Astrocyte (in vitro differentiated cells and primary cell): ENCODE data around the gene ENKD1. TPM values are rescaled to one million over a fixed set of nuclear protein-coding genes. Genes with fewer than 3 reads are reported as not detected.

Experiments used
- DNase-seq: peaks from one replicate; pipeline ENCODE4 v3.0.0-alpha.2; 2010; ENCODE audit warnings: low read depth
- FAIRE-seq: peaks from 2 replicates; lab custom pipeline; 2011; peaks lifted over from hg19 to GRCh38; lab: Jason Lieb, UNC
- H2AFZ ChIP-seq: 2 replicates; pipeline ENCODE4 v1.6.0; 2012; ENCODE audit warnings: low read depth, low read length, inconsistent platforms
- H3K27ac ChIP-seq: 2 replicates; pipeline ENCODE4 v1.5.1; 2011; ENCODE audit warnings: low read depth, low read length, inconsistent platforms
- H3K27me3 ChIP-seq: 2 replicates; pipeline ENCODE4 v1.6.0; 2011; ENCODE audit warnings: low read length, inconsistent platforms; ENCODE audit not compliant: insufficient read depth
- H3K36me3 ChIP-seq: 2 replicates; pipeline ENCODE4 v1.5.1; 2011; ENCODE audit warnings: low read length, inconsistent platforms; ENCODE audit not compliant: insufficient read depth
- H3K4me1 ChIP-seq: 2 replicates; pipeline ENCODE4 v1.5.1; 2011; ENCODE audit warnings: low read length, inconsistent platforms; ENCODE audit not compliant: insufficient read depth
- H3K4me2 ChIP-seq: 2 replicates; pipeline ENCODE4 v1.6.0; 2012; ENCODE audit warnings: low read length, inconsistent platforms
- H3K4me3 ChIP-seq: 2 replicates; pipeline ENCODE4 v1.5.1; 2011; ENCODE audit warnings: low read depth, mild to moderate bottlenecking, low read length, inconsistent platforms; ENCODE audit not compliant: insufficient read depth
- H3K79me2 ChIP-seq: 2 replicates; pipeline ENCODE4 v1.6.0; 2012; ENCODE audit warnings: mild to moderate bottlenecking, low read length, inconsistent platforms; ENCODE audit not compliant: insufficient read depth
- H3K9ac ChIP-seq: 2 replicates; pipeline ENCODE4 v1.6.0; 2012; ENCODE audit warnings: mild to moderate bottlenecking, low read length, inconsistent platforms
- H3K9me3 ChIP-seq: 2 replicates; pipeline ENCODE4 v1.5.1; 2012; ENCODE audit warnings: low read depth, mild to moderate bottlenecking, low read length, inconsistent platforms; ENCODE audit not compliant: insufficient read depth
- H4K20me1 ChIP-seq: 2 replicates; pipeline ENCODE4 v1.6.0; 2012; ENCODE audit warnings: low read length, inconsistent platforms; ENCODE audit not compliant: insufficient read depth
- H3K27ac Mint-ChIP-seq: one replicate; pipeline ENCODE4 v1.8.0; 2021; ENCODE audit warnings: mild to moderate bottlenecking, mixed read lengths; ENCODE audit not compliant: unreplicated experiment
- H3K27me3 Mint-ChIP-seq: one replicate; pipeline ENCODE4 v1.8.0; 2021; ENCODE audit warnings: low read depth, mixed read lengths; ENCODE audit not compliant: unreplicated experiment
- H3K36me3 Mint-ChIP-seq: one replicate; pipeline ENCODE4 v1.8.0; 2021; ENCODE audit warnings: low read depth, mixed read lengths; ENCODE audit not compliant: unreplicated experiment
- H3K4me1 Mint-ChIP-seq: one replicate; pipeline ENCODE4 v1.8.0; 2021; ENCODE audit warnings: low read depth, mixed read lengths; ENCODE audit not compliant: unreplicated experiment
- H3K4me3 Mint-ChIP-seq: one replicate; pipeline ENCODE4 v1.8.0; 2021; ENCODE audit warnings: mild to moderate bottlenecking, moderate library complexity, mixed read lengths; ENCODE audit not compliant: unreplicated experiment
- H3K9me3 Mint-ChIP-seq: one replicate; pipeline ENCODE4 v1.8.0; 2021; ENCODE audit warnings: mild to moderate bottlenecking, mixed read lengths; ENCODE audit not compliant: unreplicated experiment
- EZH2 ChIP-seq: IDR thresholded peaks from 2 replicates; pipeline ENCODE4 v1.6.1; 2012; ENCODE audit warnings: mild to moderate bottlenecking, low read length, inconsistent platforms; ENCODE audit not compliant: insufficient read depth
- total RNA-seq: library from RNA; stranded (reverse); gene quantifications from 2 replicates; pipeline ENCODE4 v1.2.1, GENCODE V29; 2021
- TF ChIP-seq, protein P1 (sequence below): IDR thresholded peaks from 2 replicates; pipeline ENCODE4 v1.5.1; 2011; ENCODE audit warnings: low read depth, mild to moderate bottlenecking, inconsistent platforms, low read length, moderate library complexity; ENCODE audit not compliant: insufficient read depth

ENKD1 gene
- total RNA-seq, 1 donor from 2014 or later: 8.5 TPM

DNA sequence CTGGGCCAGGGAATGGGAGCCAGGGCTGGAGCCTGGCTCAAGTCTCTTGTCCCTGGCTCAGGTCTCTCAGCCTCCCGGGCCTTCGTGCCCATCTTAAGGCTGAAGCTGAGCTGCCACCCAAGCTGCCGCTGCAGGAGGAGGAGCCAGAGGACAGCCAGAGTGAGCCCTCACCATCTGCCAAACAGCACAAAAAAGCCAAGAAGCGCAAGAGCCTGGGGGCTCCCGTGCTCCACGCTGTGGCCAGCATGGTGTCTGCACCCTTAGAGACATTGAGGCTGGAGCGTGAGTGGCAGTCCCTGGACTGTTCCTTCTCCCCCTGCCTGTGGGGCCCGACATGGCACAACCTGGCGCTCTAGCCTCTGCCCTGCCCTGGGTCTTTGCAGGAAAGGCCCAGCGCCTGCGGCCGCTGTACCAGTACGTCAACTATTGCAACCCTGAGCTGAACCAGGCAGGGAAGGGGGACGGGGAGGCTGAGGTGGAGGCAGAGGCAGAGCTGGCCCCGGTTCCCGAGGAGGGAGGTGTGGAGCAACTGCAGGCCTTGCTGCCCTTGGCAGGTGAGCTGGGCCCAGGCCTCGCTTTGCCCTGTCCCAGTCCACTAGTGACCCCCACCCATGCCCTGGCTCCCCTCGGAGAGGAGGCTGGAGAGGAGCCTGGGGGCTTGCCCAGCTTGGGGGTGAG is 1.4 kb upstream of the ENKD1 start:
- Histone ChIP-seq H3K4me2 (peak overlapping the region; percentile 85), H3K27ac (no peak overlapping the region), H3K4me1 (peaks cover 18% of the 10 kb centered on the region), H4K20me1 (peaks cover 6% of the 10 kb centered on the region), H3K79me2 (no peaks in the 10 kb centered on the region), H3K27me3 (no peaks in the 10 kb centered on the region), H3K9ac (peak overlapping the region; percentile 66), H2AFZ (peak overlapping the region; percentile 84), H3K36me3 (no peaks in the 10 kb centered on the region), H3K9me3 (no peaks in the 10 kb centered on the region), H3K4me3 (no peak overlapping the region)
- H3K4me1 Mint-ChIP-seq: peaks cover 3% of the 10 kb centered on the region
- peaks cover 6% of the 10 kb centered on the region for H3K36me3 Mint-ChIP-seq
- peak; percentile 78 for DNase-seq
- peak; percentile 41 for FAIRE-seq
- H3K27me3 Mint-ChIP-seq: peaks cover 6% of the 10 kb centered on the region
- H3K27ac Mint-ChIP-seq: no peak overlapping the region
- peak overlapping the region; percentile 34 for H3K4me3 Mint-ChIP-seq
- H3K9me3 Mint-ChIP-seq: no peaks in the 10 kb centered on the region
- no peak for TF ChIP-seq EZH2
- TF ChIP-seq, protein P1, sequence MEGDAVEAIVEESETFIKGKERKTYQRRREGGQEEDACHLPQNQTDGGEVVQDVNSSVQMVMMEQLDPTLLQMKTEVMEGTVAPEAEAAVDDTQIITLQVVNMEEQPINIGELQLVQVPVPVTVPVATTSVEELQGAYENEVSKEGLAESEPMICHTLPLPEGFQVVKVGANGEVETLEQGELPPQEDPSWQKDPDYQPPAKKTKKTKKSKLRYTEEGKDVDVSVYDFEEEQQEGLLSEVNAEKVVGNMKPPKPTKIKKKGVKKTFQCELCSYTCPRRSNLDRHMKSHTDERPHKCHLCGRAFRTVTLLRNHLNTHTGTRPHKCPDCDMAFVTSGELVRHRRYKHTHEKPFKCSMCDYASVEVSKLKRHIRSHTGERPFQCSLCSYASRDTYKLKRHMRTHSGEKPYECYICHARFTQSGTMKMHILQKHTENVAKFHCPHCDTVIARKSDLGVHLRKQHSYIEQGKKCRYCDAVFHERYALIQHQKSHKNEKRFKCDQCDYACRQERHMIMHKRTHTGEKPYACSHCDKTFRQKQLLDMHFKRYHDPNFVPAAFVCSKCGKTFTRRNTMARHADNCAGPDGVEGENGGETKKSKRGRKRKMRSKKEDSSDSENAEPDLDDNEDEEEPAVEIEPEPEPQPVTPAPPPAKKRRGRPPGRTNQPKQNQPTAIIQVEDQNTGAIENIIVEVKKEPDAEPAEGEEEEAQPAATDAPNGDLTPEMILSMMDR: peak; percentile 82

DNA sequence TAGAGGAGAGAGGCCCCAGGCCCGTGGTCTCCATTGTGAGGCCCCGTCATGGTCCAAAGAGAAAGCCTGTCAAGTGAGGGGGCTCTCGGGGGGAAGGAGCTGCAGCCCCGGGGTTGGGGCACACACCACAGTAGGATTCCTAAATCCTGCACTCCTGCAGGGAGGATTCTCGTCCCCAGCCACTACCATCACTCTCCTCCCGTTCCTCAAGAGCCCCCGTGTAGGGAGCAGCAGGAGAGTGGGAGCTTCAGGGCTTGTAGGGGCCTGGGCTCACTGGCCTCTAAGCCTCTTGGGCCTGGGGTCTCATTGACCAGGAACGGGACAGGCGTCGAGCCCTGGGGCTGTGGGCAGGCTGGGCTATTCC is 885 bp upstream of the ENKD1 start:
- no peaks in the 10 kb centered on the region for H3K27me3 ChIP-seq
- H3K27ac ChIP-seq: no peak overlapping the region
- no peaks in the 10 kb centered on the region for H3K36me3 ChIP-seq
- no peaks in the 10 kb centered on the region for H3K9me3 ChIP-seq
- FAIRE-seq (no peak), DNase-seq (no peak)
- Mint-ChIP-seq H3K4me1 (peaks cover 3% of the 10 kb centered on the region), H3K27ac (no peak overlapping the region), H3K4me3 (peak overlapping the region; percentile 81), H3K27me3 (peaks cover 6% of the 10 kb centered on the region), H3K36me3 (peaks cover 6% of the 10 kb centered on the region), H3K9me3 (no peaks in the 10 kb centered on the region)
- no peak for TF ChIP-seq EZH2
- TF ChIP-seq, protein P1: no peak
- H4K20me1 ChIP-seq: peaks cover 8% of the 10 kb centered on the region
- peak overlapping the region; percentile 85 for H3K4me2 ChIP-seq
- H3K4me1 ChIP-seq: peaks cover 16% of the 10 kb centered on the region
- no peaks in the 10 kb centered on the region for H3K79me2 ChIP-seq
- no peak overlapping the region for H3K4me3 ChIP-seq
- peak overlapping the region; percentile 66 for H3K9ac ChIP-seq
- peak overlapping the region; percentile 84 for H2AFZ ChIP-seq

DNA sequence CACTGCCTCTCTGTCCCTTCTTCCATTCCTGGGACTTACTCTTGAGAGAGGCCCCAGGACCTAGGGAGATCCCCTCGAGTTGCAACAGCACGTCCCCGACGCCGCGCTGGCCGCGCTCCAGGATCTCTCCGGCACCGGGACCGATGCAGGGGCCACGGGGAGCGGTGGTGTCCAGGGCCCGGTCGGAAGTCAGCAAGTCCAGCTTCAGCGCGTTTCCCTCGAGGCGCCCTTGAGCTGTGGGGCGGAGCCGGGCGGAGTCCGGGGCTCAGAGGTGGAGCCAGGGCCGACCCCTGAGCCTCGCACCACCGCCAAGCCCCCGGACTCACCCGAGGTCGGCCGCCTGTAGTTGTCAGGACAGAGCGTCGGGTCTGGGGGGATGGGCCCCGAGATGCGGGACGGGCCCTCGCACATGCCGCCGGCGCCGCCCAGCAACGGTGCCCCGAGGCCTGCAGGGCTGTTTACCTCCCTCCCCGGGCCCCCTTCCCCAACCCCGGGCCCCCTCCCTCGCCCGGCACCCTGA is 458 bp downstream of the ENKD1 start:
- no peak for DNase-seq
- no peak for TF ChIP-seq EZH2
- TF ChIP-seq, protein P1: no peak
- H3K9ac ChIP-seq: peak overlapping the region; percentile 66

More for the DNA sequence above, 458 bp downstream of the ENKD1 start:
- Histone ChIP-seq H3K4me3 (peak overlapping the region; percentile 44), H3K79me2 (no peaks in the 10 kb centered on the region), H2AFZ (peak overlapping the region; percentile 84), H3K4me1 (peaks cover 20% of the 10 kb centered on the region), H3K27ac (no peak overlapping the region), H3K9me3 (no peaks in the 10 kb centered on the region), H3K27me3 (no peaks in the 10 kb centered on the region), H3K36me3 (no peaks in the 10 kb centered on the region), H3K4me2 (peak overlapping the region; percentile 85), H4K20me1 (peaks cover 7% of the 10 kb centered on the region)
- Mint-ChIP-seq H3K27me3 (peaks cover 6% of the 10 kb centered on the region), H3K4me1 (peaks cover 3% of the 10 kb centered on the region), H3K4me3 (peak overlapping the region; percentile 76), H3K9me3 (no peaks in the 10 kb centered on the region), H3K36me3 (peaks cover 6% of the 10 kb centered on the region), H3K27ac (no peak overlapping the region)
- no peak for FAIRE-seq
